GM12872 (cell line): ENCODE data around the gene ST3GAL2.

Experiments
- TF ChIP-seq, protein P1 (sequence below): IDR thresholded peaks from 3 replicates; pipeline ENCODE4 v1.5.1; 2011; ENCODE audit warnings: low read depth, mild to moderate bottlenecking, low read length, moderate library complexity; ENCODE audit not compliant: insufficient read depth

ST3GAL2 gene

DNA sequence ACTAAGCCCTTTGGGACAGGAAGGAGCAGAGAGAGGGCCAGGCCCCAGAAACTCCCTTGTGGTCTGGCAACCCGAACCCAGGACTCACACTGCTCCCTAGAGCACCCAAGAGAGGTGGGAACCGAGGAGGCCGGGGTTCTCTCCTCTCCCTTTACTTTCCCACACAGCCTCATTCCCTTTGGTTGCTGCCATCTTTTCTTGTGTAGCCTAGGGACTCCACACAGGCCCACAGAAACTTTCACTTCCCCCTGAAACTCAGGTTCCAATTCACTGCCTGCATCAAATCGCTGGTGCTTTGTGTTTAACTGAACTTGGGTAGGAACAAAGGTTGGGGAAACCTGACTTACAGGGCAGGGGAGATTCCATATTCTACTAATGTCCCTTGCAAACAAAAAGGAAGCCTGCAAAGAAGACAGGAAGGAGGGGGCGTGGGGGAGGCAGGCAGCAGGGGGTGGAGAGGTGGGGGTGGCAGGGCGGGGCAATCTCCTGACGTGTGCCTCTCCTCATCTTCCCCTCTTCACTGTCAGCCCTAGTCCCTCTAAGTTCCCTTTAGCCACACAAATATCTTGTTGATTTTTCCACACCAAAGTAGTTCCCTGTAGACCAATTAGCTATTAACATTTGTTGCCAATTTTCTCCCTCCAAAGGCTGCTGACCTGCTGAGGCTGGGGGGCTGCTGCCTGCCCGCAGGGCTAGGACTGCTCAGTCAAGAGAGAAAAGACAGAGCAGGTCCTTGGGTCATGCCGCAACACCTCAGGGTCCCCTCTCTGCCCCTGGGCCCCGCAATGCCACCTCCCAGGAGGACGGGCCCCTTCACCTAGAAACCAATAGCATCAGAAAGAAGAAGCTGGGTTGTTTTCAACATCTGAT, 8.0 kb downstream of the ST3GAL2 start:
- TF ChIP-seq, protein P1, sequence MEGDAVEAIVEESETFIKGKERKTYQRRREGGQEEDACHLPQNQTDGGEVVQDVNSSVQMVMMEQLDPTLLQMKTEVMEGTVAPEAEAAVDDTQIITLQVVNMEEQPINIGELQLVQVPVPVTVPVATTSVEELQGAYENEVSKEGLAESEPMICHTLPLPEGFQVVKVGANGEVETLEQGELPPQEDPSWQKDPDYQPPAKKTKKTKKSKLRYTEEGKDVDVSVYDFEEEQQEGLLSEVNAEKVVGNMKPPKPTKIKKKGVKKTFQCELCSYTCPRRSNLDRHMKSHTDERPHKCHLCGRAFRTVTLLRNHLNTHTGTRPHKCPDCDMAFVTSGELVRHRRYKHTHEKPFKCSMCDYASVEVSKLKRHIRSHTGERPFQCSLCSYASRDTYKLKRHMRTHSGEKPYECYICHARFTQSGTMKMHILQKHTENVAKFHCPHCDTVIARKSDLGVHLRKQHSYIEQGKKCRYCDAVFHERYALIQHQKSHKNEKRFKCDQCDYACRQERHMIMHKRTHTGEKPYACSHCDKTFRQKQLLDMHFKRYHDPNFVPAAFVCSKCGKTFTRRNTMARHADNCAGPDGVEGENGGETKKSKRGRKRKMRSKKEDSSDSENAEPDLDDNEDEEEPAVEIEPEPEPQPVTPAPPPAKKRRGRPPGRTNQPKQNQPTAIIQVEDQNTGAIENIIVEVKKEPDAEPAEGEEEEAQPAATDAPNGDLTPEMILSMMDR: no peak

DNA sequence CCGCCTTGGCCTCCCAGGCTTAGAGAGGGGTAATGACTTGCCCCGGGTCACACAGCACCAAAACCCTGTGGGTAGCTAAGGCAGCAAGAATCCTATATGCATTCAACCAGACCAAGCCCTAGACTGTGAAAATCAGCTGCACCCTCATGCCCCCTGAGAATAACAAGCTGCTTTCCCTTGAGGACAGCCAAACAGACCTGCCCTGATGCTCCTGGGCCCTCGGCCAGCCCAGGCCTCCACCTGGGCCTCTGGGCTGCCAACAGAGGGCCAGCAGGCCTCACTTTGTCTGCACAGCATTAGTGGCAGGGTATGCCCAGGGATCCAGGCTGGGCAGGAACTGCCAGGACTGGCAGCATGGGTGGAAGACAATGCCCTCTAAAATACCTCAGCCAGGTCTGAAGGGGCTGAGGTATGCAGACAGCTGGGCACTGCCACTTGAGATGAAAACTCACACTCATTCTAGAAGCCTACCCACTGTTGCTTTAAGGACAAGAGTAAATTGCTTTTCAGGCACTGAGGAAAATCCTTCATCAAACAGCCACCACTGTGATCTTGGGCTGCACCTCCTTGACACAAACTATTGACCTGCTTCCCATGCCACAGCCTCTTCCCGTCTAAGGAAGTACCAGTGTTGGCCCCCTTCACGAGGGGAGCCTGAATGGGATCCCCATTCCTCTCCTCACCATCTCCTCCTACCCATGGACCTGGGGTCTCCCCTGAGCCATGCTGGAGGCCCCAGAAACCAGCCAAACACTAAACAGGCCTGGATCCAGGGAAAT, 8.8 kb downstream of the ST3GAL2 start:
- TF ChIP-seq, protein P1: no peak

DNA sequence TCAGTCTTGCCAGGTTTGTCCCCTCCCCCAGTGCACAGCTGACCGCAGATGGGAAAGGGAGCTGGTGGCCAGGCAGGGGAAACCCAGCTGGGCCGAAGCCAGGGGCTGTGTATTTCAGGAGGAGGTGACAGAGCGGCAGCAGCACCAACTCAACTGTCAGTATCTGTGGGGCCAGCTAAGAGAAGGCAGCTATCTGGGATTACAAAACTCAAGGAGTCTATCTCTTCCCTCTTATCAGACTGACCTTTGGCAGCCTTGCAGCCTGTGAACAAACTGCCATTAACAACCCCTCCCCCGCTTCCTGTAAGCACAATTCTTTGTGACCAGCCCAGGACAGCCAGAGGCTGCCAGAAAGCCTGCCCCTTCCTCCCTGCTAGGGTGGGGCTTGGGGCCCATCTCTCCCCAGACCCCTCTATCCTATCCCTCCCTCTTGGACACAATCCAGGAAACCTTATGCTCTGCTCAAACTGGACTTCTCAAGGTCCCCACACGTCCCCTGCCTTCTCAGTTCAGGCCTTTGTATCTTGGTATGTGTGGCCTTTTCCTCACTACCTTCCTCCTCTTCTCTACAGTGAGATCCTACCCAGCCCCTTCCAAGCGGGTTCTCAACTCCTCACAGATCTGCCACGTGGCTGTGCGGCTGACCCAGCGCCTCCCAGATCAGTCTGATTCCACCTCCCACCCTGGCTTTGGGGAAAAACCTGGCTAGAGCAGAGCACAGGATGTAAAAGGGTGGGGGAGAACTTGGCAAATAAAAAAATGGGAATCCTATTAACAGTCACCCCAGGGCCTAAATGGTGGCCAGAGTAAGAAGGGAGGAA, 10.5 kb downstream of the ST3GAL2 start:
- TF ChIP-seq, protein P1: no peak

DNA sequence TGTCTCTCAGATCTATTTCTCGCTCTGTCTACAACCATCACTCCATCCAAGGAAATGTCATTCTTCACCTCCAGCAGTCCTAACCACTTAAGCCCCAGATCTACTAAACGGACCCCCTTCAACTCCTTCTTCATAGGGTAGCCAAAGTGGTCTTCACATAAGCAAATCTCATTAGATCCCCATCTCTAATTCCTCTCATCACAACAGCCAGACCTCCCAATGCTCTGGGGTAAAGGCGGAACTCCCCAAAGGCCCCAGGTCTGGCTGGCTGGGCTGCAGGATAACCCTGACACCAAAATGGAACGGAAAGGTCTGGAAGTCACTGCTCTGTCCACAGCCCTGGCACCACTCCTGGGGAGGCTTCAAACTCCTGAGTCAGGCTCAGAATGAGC, 11.1 kb downstream of the ST3GAL2 start:
- TF ChIP-seq, protein P1: no peak

DNA sequence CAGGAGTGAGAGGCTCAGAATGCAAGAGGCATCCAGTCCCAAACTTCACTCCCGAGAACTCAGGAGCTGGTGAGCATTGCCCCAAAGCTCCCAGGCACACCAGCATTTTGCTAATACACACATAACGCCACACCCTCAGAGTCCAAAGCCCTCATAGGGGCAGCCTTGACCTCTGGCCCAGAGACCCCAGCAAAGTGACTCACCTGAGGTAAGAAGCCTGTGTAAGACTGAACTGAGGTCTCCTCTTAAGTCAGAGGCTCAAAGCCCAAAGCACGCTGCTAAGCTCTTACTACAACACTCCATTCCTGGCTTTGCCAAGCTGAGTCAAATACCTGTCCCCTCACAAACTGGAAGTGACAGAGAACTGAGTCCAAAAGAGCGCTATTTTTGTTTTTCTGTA, 16.4 kb downstream of the ST3GAL2 start:
- TF ChIP-seq, protein P1: no peak

DNA sequence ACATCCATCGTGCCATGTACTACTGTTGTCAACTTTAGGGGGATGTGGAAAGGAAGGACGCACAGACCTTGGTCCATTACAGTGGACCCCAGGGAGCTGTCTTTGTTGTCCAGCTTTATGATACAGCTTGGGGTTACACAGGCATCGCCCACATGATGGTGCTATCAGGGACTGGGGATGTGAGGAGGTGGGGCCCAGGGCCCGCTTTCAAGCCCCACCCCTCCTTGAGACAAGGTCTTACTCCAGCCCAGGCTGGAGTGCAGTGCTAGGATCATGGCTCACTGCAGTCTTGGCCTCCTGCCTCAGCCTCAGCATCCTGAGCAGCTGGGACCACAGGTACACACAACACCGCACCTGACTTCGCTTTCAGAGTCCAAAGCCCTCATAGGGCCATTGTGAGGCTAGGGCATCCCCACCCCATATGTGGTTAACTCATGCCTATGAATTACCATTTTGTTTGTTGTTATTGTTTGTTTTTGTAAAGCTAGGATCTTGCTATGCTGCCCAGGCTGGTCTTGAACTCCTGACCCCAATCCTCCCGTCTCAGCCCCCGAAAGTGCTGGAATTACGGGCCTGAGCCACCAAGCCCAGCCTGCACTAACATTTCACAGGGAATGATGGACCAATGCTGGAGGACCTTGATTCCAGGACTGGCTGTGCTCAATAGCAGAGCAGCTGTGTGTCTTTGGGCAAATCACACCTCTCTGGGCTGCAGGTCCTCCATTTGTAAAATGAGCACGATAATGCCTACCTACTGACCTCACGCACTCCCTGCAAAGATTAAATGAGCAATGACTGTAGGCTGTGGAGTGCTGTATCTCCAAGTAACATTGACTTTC, 17.2 kb downstream of the ST3GAL2 start:
- TF ChIP-seq, protein P1: no peak
